DND-41 (cell line): ENCODE results near the gene NEBL.

Source experiments
- ATAC-seq: fragments of 200-7000 bp; cut with Tn5 transposase; 3 replicates; pipeline ENCODE4 v1.9.1; 2021; ENCODE audit warnings: low read depth; ENCODE audit not compliant: insufficient read depth
- DNase-seq: peaks from one replicate; pipeline ENCODE4 v3.0.0-alpha.2; 2020
- H2AFZ ChIP-seq: 2 replicates; pipeline ENCODE4 v1.6.0; 2012; ENCODE audit warnings: low read depth, low read length
- H3K27ac ChIP-seq: 2 replicates; pipeline ENCODE4 v1.5.1; 2012; ENCODE audit warnings: low read length, inconsistent platforms
- H3K27me3 ChIP-seq: fragments of 200-600 bp; sonication (generic); 2 replicates; pipeline ENCODE4 v1.6.0; 2012; ENCODE audit warnings: low read length, mild to moderate bottlenecking, inconsistent platforms; ENCODE audit not compliant: insufficient read depth, poor library complexity
- H3K36me3 ChIP-seq: 2 replicates; pipeline ENCODE4 v1.5.1; 2012; ENCODE audit warnings: low read length, inconsistent platforms; ENCODE audit not compliant: insufficient read depth
- H3K4me1 ChIP-seq: 2 replicates; pipeline ENCODE4 v1.5.1; 2012; ENCODE audit warnings: mild to moderate bottlenecking, low read length; ENCODE audit not compliant: insufficient read depth
- H3K4me2 ChIP-seq: 2 replicates; pipeline ENCODE4 v1.6.0; 2012; ENCODE audit warnings: mild to moderate bottlenecking, moderate library complexity, low read length, inconsistent platforms; ENCODE audit not compliant: insufficient read depth
- H3K4me3 ChIP-seq, 2 experiments: fragments of 200-600 bp in 1 of 2; shearing (Covaris generic) in 1 of 2; 2 replicates each; pipeline ENCODE4 v1.5.1; 2012 to 2016; ENCODE audit warnings: inconsistent platforms in 2 of 2, low read length in 2 of 2, mild to moderate bottlenecking in 2 of 2, low read depth in 1 of 2, moderate library complexity in 1 of 2
- H3K79me2 ChIP-seq: 2 replicates; pipeline ENCODE4 v1.6.0; 2012; ENCODE audit warnings: low read length, inconsistent platforms; ENCODE audit not compliant: insufficient read depth
- H3K9ac ChIP-seq: 2 replicates; pipeline ENCODE4 v1.6.0; 2012; ENCODE audit warnings: low read depth, mild to moderate bottlenecking, inconsistent platforms, low read length, moderate library complexity
- H3K9me3 ChIP-seq: 2 replicates; pipeline ENCODE4 v1.5.1; 2012; ENCODE audit warnings: low read length, moderate library complexity, mild to moderate bottlenecking, inconsistent platforms; ENCODE audit not compliant: insufficient read depth, severe bottlenecking
- H4K20me1 ChIP-seq: 2 replicates; pipeline ENCODE4 v1.6.0; 2012; ENCODE audit warnings: low read length; ENCODE audit not compliant: insufficient read depth
- EZH2 ChIP-seq: IDR thresholded peaks from 3 replicates; pipeline ENCODE4 v1.6.1; 2012; ENCODE audit warnings: borderline replicate concordance, low read depth, mild to moderate bottlenecking, moderate library complexity, low read length, inconsistent platforms; ENCODE audit not compliant: severe bottlenecking
- TF ChIP-seq, protein P1 (sequence below): IDR thresholded peaks from 2 replicates; pipeline ENCODE4 v1.5.1; 2012; ENCODE audit warnings: borderline replicate concordance, low read length, moderate library complexity, mild to moderate bottlenecking; ENCODE audit not compliant: poor library complexity, severe bottlenecking; ENCODE audit errors: extremely low read depth

Gene NEBL

DNA sequence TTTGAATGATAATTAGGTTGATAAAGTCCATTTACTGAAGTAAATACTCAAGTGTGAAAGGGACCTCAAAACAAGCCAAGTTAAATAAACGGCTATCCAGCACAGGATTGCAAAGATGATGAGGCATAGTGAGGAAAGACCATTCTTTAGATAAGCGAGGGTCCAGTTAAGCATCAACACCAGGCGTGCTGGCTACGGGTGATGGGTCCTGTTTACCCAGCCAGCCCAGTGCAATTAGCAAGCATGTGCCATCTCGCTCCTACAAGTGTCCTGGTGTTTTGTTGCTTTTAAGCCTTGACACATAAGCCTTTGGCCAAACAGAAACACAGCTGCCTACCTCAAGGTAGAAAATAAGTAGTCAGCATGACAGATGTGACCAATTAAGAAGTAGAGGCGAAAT, 7.1 kb downstream of the NEBL start:
- Histone ChIP-seq H3K9me3 (no peaks in the 10 kb centered on the region), H3K4me3 (no peak overlapping the region), H3K27ac (no peak overlapping the region), H3K4me2 (no peak overlapping the region), H3K4me1 (no peaks in the 10 kb centered on the region), H4K20me1 (no peaks in the 10 kb centered on the region), H3K79me2 (no peaks in the 10 kb centered on the region), H2AFZ (no peak overlapping the region), H3K9ac (no peak overlapping the region), H3K36me3 (no peaks in the 10 kb centered on the region), H3K27me3 (no peaks in the 10 kb centered on the region)
- ATAC-seq, result no peak
- no peak for DNase-seq
- TF ChIP-seq, protein P1, sequence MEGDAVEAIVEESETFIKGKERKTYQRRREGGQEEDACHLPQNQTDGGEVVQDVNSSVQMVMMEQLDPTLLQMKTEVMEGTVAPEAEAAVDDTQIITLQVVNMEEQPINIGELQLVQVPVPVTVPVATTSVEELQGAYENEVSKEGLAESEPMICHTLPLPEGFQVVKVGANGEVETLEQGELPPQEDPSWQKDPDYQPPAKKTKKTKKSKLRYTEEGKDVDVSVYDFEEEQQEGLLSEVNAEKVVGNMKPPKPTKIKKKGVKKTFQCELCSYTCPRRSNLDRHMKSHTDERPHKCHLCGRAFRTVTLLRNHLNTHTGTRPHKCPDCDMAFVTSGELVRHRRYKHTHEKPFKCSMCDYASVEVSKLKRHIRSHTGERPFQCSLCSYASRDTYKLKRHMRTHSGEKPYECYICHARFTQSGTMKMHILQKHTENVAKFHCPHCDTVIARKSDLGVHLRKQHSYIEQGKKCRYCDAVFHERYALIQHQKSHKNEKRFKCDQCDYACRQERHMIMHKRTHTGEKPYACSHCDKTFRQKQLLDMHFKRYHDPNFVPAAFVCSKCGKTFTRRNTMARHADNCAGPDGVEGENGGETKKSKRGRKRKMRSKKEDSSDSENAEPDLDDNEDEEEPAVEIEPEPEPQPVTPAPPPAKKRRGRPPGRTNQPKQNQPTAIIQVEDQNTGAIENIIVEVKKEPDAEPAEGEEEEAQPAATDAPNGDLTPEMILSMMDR, result no peak
- TF ChIP-seq EZH2, result no peak

DNA sequence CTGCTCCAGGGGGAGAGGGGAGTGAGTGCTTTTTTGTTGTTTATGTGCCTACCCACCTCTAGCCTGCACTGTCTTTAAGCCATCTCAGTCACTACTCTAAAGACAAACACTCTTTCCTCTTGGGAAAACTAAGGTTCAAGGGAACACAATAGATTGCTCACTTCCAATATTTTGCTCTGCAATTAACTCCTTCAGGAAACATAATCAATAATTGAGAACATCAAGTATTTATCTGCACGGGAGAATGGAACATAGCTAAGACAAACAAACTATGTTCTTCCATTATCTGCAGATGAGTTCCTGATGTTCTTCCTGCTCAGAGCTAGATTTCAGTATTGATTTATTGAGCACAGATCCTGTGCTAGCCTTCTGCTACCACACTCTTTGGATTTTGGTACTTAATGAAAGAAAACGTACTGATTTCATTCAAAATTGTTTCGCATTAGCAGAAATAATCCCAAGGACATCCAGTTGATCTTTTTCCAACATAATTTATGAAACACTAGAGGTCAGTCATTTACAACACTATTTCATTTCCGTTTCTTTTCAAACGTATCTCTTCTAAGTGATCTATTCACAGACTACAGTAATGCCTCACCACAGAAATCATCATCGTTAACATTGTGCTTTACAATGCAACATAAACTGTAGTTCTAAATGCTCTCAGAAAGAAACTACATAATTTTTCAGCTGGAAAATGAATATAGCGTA, 8.3 kb downstream of the NEBL start:
- Histone ChIP-seq H3K4me1 (no peaks in the 10 kb centered on the region), H4K20me1 (no peaks in the 10 kb centered on the region), H3K9me3 (no peaks in the 10 kb centered on the region), H3K27ac (no peak overlapping the region), H3K27me3 (no peaks in the 10 kb centered on the region), H3K36me3 (no peaks in the 10 kb centered on the region), H3K4me2 (no peak overlapping the region), H3K9ac (no peak overlapping the region), H2AFZ (no peak overlapping the region), H3K79me2 (no peaks in the 10 kb centered on the region), H3K4me3 (no peak overlapping the region)
- no peak for ATAC-seq
- TF ChIP-seq, protein P1, result no peak
- no peak for TF ChIP-seq EZH2
- DNase-seq, result no peak

DNA sequence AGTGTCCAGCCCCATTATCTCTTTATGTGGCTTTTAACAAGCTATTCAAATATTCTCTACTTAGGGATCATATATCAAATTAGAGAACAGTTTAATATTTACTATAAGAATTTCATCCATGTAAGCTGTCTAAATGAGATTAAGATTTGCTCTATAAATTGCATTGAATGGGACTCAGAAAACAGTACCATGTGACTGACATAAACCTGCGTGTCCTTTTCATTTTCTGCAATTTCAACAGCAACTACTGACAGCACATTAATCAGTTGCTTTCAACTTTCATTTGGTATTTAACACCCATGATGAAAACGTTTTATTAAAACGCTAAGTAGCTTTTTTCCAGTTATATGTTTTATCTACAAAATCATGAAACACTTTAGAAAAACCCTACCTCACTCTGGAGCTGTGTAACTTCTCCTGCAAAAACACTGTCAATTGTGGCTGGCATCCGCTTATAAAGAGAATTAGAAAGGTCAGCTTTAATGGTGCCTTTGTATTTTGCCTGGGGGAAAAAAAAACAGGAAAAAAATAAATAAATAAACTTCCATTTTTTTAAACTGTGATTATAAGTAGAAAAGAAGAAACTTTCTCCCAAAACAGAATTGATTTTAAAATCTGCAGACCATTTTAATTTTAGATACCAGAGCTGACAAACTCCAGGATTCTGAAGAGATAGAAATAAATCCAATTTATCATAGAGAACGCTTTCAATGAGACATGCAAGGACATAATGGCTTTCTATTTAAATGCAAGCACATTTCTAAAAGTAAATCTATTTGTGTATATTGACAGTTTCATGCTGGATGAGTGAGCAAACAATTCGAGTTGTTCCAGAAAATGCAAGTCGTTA, 9.2 kb downstream of the NEBL start:
- TF ChIP-seq, protein P1, result no peak
- no peak for TF ChIP-seq EZH2
- Histone ChIP-seq H3K9me3 (no peaks in the 10 kb centered on the region), H4K20me1 (no peaks in the 10 kb centered on the region), H3K27ac (no peak overlapping the region), H3K27me3 (no peaks in the 10 kb centered on the region), H3K79me2 (no peaks in the 10 kb centered on the region), H2AFZ (no peak overlapping the region), H3K9ac (no peak overlapping the region), H3K4me3 (no peak overlapping the region), H3K4me2 (no peak overlapping the region), H3K36me3 (no peaks in the 10 kb centered on the region), H3K4me1 (no peaks in the 10 kb centered on the region)
- DNase-seq (no peak), ATAC-seq (no peak)
